ENCODE measurements around the gene SLC9A9. TPM values are rescaled to one million over a fixed set of nuclear protein-coding genes. Genes with fewer than 3 reads are reported as not detected.

The SLC9A9 gene
- total RNA-seq, 1 experiment from 2014 or later, result not detected

DNA sequence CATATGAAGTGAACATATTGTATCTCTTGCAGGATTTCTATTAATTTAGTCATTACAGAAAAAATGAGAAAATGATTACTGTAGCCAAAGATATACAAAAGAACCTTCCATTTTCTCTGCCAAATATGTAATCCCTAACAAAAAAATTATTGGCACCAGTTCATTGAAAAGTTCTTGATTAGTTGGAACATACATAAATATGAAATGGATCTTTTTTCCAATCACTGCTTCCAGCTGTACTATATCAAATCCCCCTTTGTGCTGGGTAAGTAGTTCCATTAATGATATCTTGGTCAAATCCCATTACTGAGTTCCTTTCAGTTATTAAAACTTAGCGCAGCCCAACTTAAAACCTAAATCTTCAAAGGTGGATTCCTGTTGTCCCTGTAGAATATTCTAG is 263.8 kb downstream of the SLC9A9 start:
- H3K27me3 Mint-ChIP-seq (ENCODE audit: insufficient read depth, unreplicated experiment), result peaks cover 10% of the 10 kb centered on the region
- no peaks in the 10 kb centered on the region for H3K9me3 ChIP-seq
- intact Hi-C loops (cut with micrococcal nuclease; ENCODE audit: unreplicated experiment), result no loop called here
- H3K4me3 Mint-ChIP-seq (ENCODE audit: unreplicated experiment), result no peak overlapping the region
- no peak overlapping the region for H3K4me3 ChIP-seq (ENCODE audit: low read depth, low read length)
- ChIA-PET CTCF (interaction anchor here (0.6 kb wide), 1 partner anchor 75 kb away, joined by 3 read pairs; no protein-coding TSS in a partner anchor), POLR2A (no interaction called here)
- no peaks in the 10 kb centered on the region for H3K4me1 ChIP-seq
- TF ChIP-seq, protein P1, sequence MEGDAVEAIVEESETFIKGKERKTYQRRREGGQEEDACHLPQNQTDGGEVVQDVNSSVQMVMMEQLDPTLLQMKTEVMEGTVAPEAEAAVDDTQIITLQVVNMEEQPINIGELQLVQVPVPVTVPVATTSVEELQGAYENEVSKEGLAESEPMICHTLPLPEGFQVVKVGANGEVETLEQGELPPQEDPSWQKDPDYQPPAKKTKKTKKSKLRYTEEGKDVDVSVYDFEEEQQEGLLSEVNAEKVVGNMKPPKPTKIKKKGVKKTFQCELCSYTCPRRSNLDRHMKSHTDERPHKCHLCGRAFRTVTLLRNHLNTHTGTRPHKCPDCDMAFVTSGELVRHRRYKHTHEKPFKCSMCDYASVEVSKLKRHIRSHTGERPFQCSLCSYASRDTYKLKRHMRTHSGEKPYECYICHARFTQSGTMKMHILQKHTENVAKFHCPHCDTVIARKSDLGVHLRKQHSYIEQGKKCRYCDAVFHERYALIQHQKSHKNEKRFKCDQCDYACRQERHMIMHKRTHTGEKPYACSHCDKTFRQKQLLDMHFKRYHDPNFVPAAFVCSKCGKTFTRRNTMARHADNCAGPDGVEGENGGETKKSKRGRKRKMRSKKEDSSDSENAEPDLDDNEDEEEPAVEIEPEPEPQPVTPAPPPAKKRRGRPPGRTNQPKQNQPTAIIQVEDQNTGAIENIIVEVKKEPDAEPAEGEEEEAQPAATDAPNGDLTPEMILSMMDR (IDR thresholded peaks at IDR 0.05; ENCODE audit: insufficient read depth in 1 of 2, low read depth in 1 of 2, low read length in 1 of 2, severe bottlenecking in 1 of 2, unreplicated experiment in 1 of 2), result no peak
- no peak for DNase-seq
- H3K36me3 ChIP-seq (ENCODE audit: control insufficient read depth, insufficient read depth, low read length), result no peaks in the 10 kb centered on the region
- no peaks in the 10 kb centered on the region for H3K4me1 Mint-ChIP-seq (ENCODE audit: low read depth, unreplicated experiment)
- H3K9me3 Mint-ChIP-seq (ENCODE audit: unreplicated experiment), result no peaks in the 10 kb centered on the region
- H3K27me3 ChIP-seq (replicated peaks; ENCODE audit: control insufficient read depth, insufficient read depth, low read length), result no peaks in the 10 kb centered on the region
- no peak overlapping the region for H3K27ac Mint-ChIP-seq (ENCODE audit: unreplicated experiment)
- no peaks in the 10 kb centered on the region for H3K36me3 Mint-ChIP-seq (ENCODE audit: insufficient read depth, unreplicated experiment)
- BruUV-seq (replicated peaks), result no TSS peak

DNA sequence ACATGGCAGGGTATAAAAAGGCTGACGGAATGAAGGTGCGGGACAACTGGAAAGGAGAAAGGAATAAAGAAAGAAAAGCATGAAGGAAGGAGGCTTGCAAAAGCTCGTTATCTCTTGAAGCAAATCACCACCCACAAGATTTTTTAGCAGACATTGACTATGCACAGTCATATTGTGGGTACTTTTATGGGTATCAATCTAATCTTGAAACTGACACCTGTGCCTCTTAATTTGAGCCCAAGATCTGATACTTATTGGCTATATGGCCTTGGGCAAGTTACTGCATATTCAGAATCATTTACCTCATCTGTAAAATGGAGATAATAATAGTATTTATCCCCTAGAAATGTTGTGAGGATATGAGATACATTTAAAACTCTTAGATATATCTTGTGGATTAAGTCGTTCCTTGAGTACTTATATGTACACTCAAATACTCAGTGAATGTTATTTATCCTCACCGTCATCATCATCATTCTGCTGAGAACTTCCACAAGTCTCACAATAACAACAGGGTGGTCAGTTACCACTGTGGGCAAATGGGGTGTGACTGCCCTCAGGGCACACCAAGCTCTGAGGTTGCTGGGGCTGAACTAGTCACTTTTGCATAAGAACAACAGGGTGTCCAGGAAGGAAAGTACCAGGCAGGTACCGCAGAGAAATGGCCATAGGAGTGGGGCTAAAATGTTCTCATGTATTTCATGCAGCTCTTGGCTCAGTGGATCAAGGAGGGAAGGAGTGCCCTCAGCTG is 266.1 kb downstream of the SLC9A9 start:
- no peak overlapping the region for H3K4me3 Mint-ChIP-seq (ENCODE audit: unreplicated experiment)
- Histone ChIP-seq H3K4me3 (ENCODE audit: low read depth, low read length) (no peak overlapping the region), H3K4me1 (no peaks in the 10 kb centered on the region), H3K36me3 (ENCODE audit: control insufficient read depth, insufficient read depth, low read length) (no peaks in the 10 kb centered on the region), H3K27me3 (replicated peaks; ENCODE audit: control insufficient read depth, insufficient read depth, low read length) (no peaks in the 10 kb centered on the region), H3K9me3 (no peaks in the 10 kb centered on the region)
- ChIA-PET POLR2A (no interaction called here), CTCF (no interaction called here)
- no peak overlapping the region for H3K27ac Mint-ChIP-seq (ENCODE audit: unreplicated experiment)
- DNase-seq, result no peak
- TF ChIP-seq, protein P1 (IDR thresholded peaks at IDR 0.05; ENCODE audit: insufficient read depth in 1 of 2, low read depth in 1 of 2, low read length in 1 of 2, severe bottlenecking in 1 of 2, unreplicated experiment in 1 of 2), result no peak
- no TSS peak for BruUV-seq (replicated peaks)
- intact Hi-C loops (cut with micrococcal nuclease; ENCODE audit: unreplicated experiment), result no loop called here
- H3K4me1 Mint-ChIP-seq (ENCODE audit: low read depth, unreplicated experiment), result no peaks in the 10 kb centered on the region
- H3K9me3 Mint-ChIP-seq (ENCODE audit: unreplicated experiment), result no peaks in the 10 kb centered on the region
- no peaks in the 10 kb centered on the region for H3K36me3 Mint-ChIP-seq (ENCODE audit: insufficient read depth, unreplicated experiment)
- H3K27me3 Mint-ChIP-seq (ENCODE audit: insufficient read depth, unreplicated experiment), result peaks cover 6% of the 10 kb centered on the region

DNA sequence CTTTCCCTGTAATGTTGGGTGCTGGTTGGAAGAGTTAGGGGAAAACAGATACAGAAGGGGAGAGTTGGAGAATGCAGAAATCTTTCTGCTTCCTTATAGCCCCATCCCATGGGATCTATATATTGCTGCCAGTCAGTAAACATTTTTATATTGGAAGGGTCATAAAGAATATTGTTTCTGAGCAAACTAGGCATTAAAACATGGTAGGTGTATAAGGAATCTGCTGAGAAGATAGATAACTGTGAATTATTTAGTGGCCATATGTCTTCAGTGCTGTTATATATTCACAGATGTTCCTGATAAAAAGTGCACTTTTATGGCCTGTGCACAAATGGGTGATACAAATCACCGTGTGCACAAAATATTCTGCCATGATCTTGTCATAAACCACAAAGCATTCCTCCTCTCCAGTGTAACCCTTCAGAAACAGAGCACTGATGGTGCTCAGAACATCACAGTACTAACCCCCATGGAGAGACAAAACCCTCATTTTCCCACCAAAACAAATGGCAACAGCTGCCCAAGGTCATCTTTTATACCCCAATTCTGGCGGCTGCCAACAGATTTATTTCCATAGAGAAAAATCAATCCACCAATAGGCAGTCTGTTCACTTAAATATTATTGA is 269.3 kb downstream of the SLC9A9 start:
- intact Hi-C loops (cut with micrococcal nuclease; ENCODE audit: unreplicated experiment), result no loop called here
- BruUV-seq (replicated peaks), result no TSS peak
- no peaks in the 10 kb centered on the region for H3K9me3 ChIP-seq
- H3K27ac Mint-ChIP-seq (ENCODE audit: unreplicated experiment), result no peak overlapping the region
- no peaks in the 10 kb centered on the region for H3K4me1 ChIP-seq
- DNase-seq, result no peak
- TF ChIP-seq, protein P1 (IDR thresholded peaks at IDR 0.05; ENCODE audit: insufficient read depth in 1 of 2, low read depth in 1 of 2, low read length in 1 of 2, severe bottlenecking in 1 of 2, unreplicated experiment in 1 of 2), result no peak
- H3K4me3 ChIP-seq (ENCODE audit: low read depth, low read length), result no peak overlapping the region
- H3K4me1 Mint-ChIP-seq (ENCODE audit: low read depth, unreplicated experiment), result no peaks in the 10 kb centered on the region
- H3K4me3 Mint-ChIP-seq (ENCODE audit: unreplicated experiment), result no peak overlapping the region
- ChIA-PET CTCF (no interaction called here), POLR2A (no interaction called here)
- H3K9me3 Mint-ChIP-seq (ENCODE audit: unreplicated experiment), result no peaks in the 10 kb centered on the region
- no peaks in the 10 kb centered on the region for H3K27me3 ChIP-seq (replicated peaks; ENCODE audit: control insufficient read depth, insufficient read depth, low read length)
- peaks cover 6% of the 10 kb centered on the region for H3K27me3 Mint-ChIP-seq (ENCODE audit: insufficient read depth, unreplicated experiment)
- H3K36me3 ChIP-seq (ENCODE audit: control insufficient read depth, insufficient read depth, low read length), result no peaks in the 10 kb centered on the region
- no peaks in the 10 kb centered on the region for H3K36me3 Mint-ChIP-seq (ENCODE audit: insufficient read depth, unreplicated experiment)
